Ascending aorta (tissue), 2 donors: ENCODE measurements around the gene EIF2B2. TPM values are rescaled to one million over a fixed set of nuclear protein-coding genes. Genes with fewer than 3 reads are reported as not detected.
"Not testable (repeated sequence)": the region's sequence is repeated elsewhere in the genome, so short reads cannot be mapped to it uniquely, and the experiment has no call there.

ENCODE experiments used
- DNase-seq, 2 donors: peaks; one replicate each; pipeline ENCODE4 v3.0.0-alpha.2; 2019; ENCODE audit warnings: low spot score in 2 of 2
- H3K27ac ChIP-seq, 2 donors: fragments of 200-600 bp; sonication (generic); one replicate each; pipeline ENCODE4 v1.5.1; 2016 to 2017; ENCODE audit warnings: mild to moderate bottlenecking in 1 of 2
- H3K27me3 ChIP-seq: fragments of 200-600 bp; sonication (generic); one replicate; pipeline ENCODE4 v1.5.1; 2017
- H3K36me3 ChIP-seq, 2 donors: fragments of 200-600 bp; sonication (generic); one replicate each; pipeline ENCODE4 v1.5.1; 2016
- H3K4me1 ChIP-seq, 2 donors: fragments of 200-600 bp; sonication (generic); one replicate each; pipeline ENCODE4 v1.5.1; 2016 to 2017; ENCODE audit warnings: mild to moderate bottlenecking in 1 of 2
- H3K4me3 ChIP-seq, 2 donors: fragments of 200-600 bp; sonication (generic); one replicate each; pipeline ENCODE4 v1.5.1; 2016 to 2017; ENCODE audit warnings: mild to moderate bottlenecking in 1 of 2
- H3K9me3 ChIP-seq, 2 donors: fragments of 200-600 bp; sonication (generic); one replicate each; pipeline ENCODE4 v1.5.1; 2016
- intact Hi-C: fragments of 100-400 bp; cut with DNase I; formaldehyde crosslinking; loops from one replicate; pipeline ENCODE4 v1.15.1; 2023
- total RNA-seq: library from RNA; depleted of rRNA; stranded (reverse); fragments of >200 nt; gene quantifications from one replicate; pipeline ENCODE4 v1.1.0, GENCODE V29; 2016
- TF ChIP-seq, protein P1 (sequence below), 3 experiments: fragments of 200-600 bp in 2 of 3; fragments of 450-650 bp in 1 of 3; sonication (generic) in 2 of 3; IDR thresholded peaks; one replicate each; pipeline ENCODE4 v1.5.1; 2016 to 2019; ENCODE audit warnings: antibody characterized with exemption in 3 of 3, mild to moderate bottlenecking in 1 of 3, moderate library complexity in 1 of 3

Gene EIF2B2
- total RNA-seq, 1 donor from 2014 or later, result 27.1 TPM

DNA sequence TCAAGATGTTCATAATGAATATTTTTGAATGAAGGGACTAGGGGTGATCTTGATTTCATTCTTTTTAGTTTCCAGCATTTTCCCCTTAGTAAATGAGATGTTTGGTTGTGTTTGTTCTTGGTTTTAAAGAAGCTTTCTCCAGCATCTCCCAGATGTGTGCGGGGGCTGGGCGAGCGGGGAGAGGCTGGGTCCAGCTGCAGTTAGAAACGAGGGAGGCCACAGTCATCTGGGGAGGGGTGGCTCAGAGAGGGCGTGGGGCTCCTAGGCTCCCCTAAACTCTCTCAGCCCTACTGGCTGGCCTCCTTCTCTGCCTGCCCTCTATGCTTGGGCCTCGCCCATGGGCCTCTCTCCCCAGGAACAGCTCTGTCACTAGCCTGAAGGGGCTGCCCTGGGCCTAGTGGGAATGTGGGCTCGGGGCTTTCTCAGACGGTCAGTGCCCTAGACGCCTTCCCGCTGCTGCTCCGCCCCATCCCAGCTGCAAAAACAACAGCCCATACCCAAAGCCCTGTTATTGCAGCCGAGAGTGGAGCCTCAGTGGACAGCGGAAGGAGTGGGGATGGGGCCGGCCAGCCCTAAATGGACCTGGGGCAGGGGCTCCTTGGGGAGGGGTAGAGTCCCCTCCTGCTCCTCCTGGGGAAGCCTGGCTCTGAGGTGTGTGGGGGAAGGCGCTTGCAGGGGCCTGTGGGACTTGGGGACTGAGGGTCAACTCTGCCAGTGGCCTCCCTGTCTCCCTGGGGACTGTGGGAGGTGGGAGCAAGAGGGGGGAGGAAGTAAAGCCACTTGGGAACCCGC, 18.3 kb upstream of the EIF2B2 start:
- Histone ChIP-seq H3K4me3 (no peak overlapping the region), H3K4me1 (peaks cover 20 to 44% of the 10 kb centered on the region in 2 donors), H3K27ac (peak overlapping the region; percentile 75 to 95), H3K36me3 (no peaks in the 10 kb centered on the region), H3K9me3 (no peaks in the 10 kb centered on the region), H3K27me3 (no peaks in the 10 kb centered on the region)
- TF ChIP-seq, protein P1, sequence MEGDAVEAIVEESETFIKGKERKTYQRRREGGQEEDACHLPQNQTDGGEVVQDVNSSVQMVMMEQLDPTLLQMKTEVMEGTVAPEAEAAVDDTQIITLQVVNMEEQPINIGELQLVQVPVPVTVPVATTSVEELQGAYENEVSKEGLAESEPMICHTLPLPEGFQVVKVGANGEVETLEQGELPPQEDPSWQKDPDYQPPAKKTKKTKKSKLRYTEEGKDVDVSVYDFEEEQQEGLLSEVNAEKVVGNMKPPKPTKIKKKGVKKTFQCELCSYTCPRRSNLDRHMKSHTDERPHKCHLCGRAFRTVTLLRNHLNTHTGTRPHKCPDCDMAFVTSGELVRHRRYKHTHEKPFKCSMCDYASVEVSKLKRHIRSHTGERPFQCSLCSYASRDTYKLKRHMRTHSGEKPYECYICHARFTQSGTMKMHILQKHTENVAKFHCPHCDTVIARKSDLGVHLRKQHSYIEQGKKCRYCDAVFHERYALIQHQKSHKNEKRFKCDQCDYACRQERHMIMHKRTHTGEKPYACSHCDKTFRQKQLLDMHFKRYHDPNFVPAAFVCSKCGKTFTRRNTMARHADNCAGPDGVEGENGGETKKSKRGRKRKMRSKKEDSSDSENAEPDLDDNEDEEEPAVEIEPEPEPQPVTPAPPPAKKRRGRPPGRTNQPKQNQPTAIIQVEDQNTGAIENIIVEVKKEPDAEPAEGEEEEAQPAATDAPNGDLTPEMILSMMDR (IDR thresholded peaks at IDR 0.05), result no peak
- no peak for DNase-seq
- intact Hi-C loops, result loop anchor here (10.0 kb wide), 1 partner anchor 310 kb away; no protein-coding TSS in a partner anchor

DNA sequence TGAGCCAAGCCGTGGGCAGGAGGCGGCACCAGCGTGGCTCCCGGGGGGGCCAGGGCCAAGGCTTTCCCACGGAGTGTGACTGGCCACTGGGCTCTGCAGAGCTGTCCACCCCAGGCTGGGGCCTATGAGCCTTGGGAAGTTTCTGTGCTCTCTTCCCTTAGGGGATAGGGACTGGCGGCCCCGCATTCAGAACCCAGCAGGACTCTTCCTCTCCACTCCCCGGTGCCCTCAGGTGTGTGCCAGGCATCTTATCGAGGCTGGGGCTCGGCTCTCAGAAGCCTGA, 17.8 kb upstream of the EIF2B2 start:
- intact Hi-C loops, result loop anchor here (10.0 kb wide), 1 partner anchor 310 kb away; no protein-coding TSS in a partner anchor
- no peak overlapping the region for H3K4me3 ChIP-seq
- H3K36me3 ChIP-seq, result no peaks in the 10 kb centered on the region
- H3K27ac ChIP-seq, result peak overlapping the region; percentile 75 to 95
- H3K4me1 ChIP-seq, result peaks cover 20 to 39% of the 10 kb centered on the region in 2 donors
- H3K9me3 ChIP-seq, result no peaks in the 10 kb centered on the region
- H3K27me3 ChIP-seq, result no peaks in the 10 kb centered on the region
- TF ChIP-seq, protein P1 (IDR thresholded peaks at IDR 0.05), result no peak
- no peak for DNase-seq

GRCh38 chr14:74985806-74986205, 16.9 kb upstream of the EIF2B2 start:
- Histone ChIP-seq H3K36me3 (no peaks in the 10 kb centered on the region), H3K4me1 (peaks cover 20 to 30% of the 10 kb centered on the region in 2 donors), H3K27ac (peak overlapping the region; percentile 75 to 95), H3K9me3 (no peaks in the 10 kb centered on the region), H3K4me3 (no peak overlapping the region), H3K27me3 (no peaks in the 10 kb centered on the region)
- intact Hi-C loops, result loop anchor here (10.0 kb wide), 1 partner anchor 309 kb away; no protein-coding TSS in a partner anchor
- TF ChIP-seq, protein P1 (IDR thresholded peaks at IDR 0.05), result no peak
- DNase-seq, result no peak

- H3K27me3 ChIP-seq, result no peaks in the 10 kb centered on the region
- peaks cover 5 to 14% of the 10 kb centered on the region in 2 donors for H3K4me1 ChIP-seq
- H3K4me3 ChIP-seq, result no peak overlapping the region
- H3K36me3 ChIP-seq, result no peaks in the 10 kb centered on the region
- H3K9me3 ChIP-seq, result no peaks in the 10 kb centered on the region
- DNase-seq, result no peak
- no peak overlapping the region for H3K27ac ChIP-seq
- intact Hi-C loops, result loop anchor here (10.0 kb wide), 1 partner anchor 307 kb away; no protein-coding TSS in a partner anchor
- TF ChIP-seq, protein P1 (IDR thresholded peaks at IDR 0.05), result no peak
Observed at GRCh38 chr14:74988131-74988530, 14.6 kb upstream of the EIF2B2 start.

- H3K36me3 ChIP-seq, result no peaks in the 10 kb centered on the region
- H3K4me1 ChIP-seq, result peaks cover 5 to 12% of the 10 kb centered on the region in 2 donors
- DNase-seq, result no peak
- H3K4me3 ChIP-seq, result no peak overlapping the region
- H3K27ac ChIP-seq, result no peak overlapping the region
- H3K9me3 ChIP-seq, result no peaks in the 10 kb centered on the region
- no peaks in the 10 kb centered on the region for H3K27me3 ChIP-seq
- TF ChIP-seq, protein P1 (IDR thresholded peaks at IDR 0.05), result no peak
- intact Hi-C loops, result loop anchor here (10.0 kb wide), 1 partner anchor 306 kb away; no protein-coding TSS in a partner anchor
Observed at GRCh38 chr14:74988993-74989392, 13.7 kb upstream of the EIF2B2 start.

- H3K4me1 ChIP-seq, H3K4me3 ChIP-seq, H3K27ac ChIP-seq, DNase-seq, intact Hi-C loops, H3K36me3 ChIP-seq, H3K9me3 ChIP-seq, H3K27me3 ChIP-seq: not testable (repeated sequence)
Observed at GRCh38 chr14:74994182-74994581, 8.5 kb upstream of the EIF2B2 start.

DNA sequence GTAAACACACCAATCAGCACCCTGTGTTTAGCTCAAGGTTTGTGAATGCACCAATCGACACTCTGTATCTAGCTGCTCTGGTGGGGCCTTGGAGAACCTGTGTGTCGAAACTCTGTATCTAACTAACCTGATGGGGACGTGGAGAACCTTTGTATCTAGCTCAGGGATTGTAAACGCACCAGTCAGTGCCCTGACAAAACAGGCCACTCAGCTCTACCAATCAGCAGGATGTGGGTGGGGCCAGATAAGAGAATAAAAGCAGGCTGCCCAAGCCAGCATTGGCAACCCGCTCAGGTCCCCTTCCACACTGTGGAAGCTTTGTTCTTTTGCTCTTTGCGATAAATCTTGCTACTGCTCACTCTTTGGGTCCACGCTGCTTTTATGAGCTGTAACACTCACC, 6.9 kb upstream of the EIF2B2 start:
- intact Hi-C loops, H3K4me1 ChIP-seq, H3K27me3 ChIP-seq, H3K4me3 ChIP-seq, H3K27ac ChIP-seq, DNase-seq, H3K36me3 ChIP-seq, H3K9me3 ChIP-seq: not testable (repeated sequence)
